HEK293 (cell line): ENCODE results near the gene ADH4.

Experiments used
- CTCF ChIA-PET: fragments of 350-600 bp; formaldehyde crosslinking; extraction: SDS; loops from one replicate; lab custom pipeline; 2021; ENCODE audit warnings: antibody characterized with exemption; lab: Yijun Ruan, JAX
- POLR2A ChIA-PET: fragments of 300-600 bp; formaldehyde crosslinking; extraction: SDS; loops from one replicate; lab custom pipeline; 2020; ENCODE audit warnings: antibody characterized with exemption, inconsistent platforms; lab: Yijun Ruan, JAX
- H3K27ac ChIP-seq: fragments of 200-500 bp; sonication (Bioruptor generic); 2 replicates; pipeline ENCODE4 v1.5.1; 2014; ENCODE audit warnings: low read depth, low read length, control low read depth, inconsistent platforms; ENCODE audit errors: extremely low read depth
- H3K36me3 ChIP-seq, 2 experiments: fragments of 200-500 bp in 1 of 2; sonication (Bioruptor generic) in 1 of 2; 1 replicate in 1 of 2; 2 replicates in 1 of 2; pipeline ENCODE4 v1.5.1; 2014 to 2017; ENCODE audit warnings: inconsistent platforms in 2 of 2, low read length in 2 of 2; ENCODE audit not compliant: control insufficient read depth in 2 of 2, insufficient read depth in 1 of 2
- H3K4me1 ChIP-seq: fragments of 200-500 bp; sonication (Bioruptor generic); 2 replicates; pipeline ENCODE4 v1.5.1; 2014; ENCODE audit warnings: mild to moderate bottlenecking, low read length, inconsistent platforms; ENCODE audit not compliant: control insufficient read depth, insufficient read depth
- H3K4me3 ChIP-seq: 2 replicates; pipeline ENCODE4 v1.5.1; 2011; ENCODE audit warnings: low read depth, mild to moderate bottlenecking, control low read depth, low read length, moderate library complexity
- H3K9me3 ChIP-seq: fragments of 200-500 bp; sonication (Bioruptor generic); 2 replicates; pipeline ENCODE4 v1.5.1; 2014; ENCODE audit warnings: low read depth, low read length, inconsistent platforms; ENCODE audit not compliant: control insufficient read depth, insufficient read depth
- HOXC10 ChIP-seq: sonication (generic); formaldehyde crosslinking; IDR thresholded peaks from 2 replicates; pipeline ENCODE4 v1.8.1; 2023; ENCODE audit warnings: mild to moderate bottlenecking, missing genetic modification reagents
- PATZ1 ChIP-seq: fragments of 450-650 bp; formaldehyde crosslinking; IDR thresholded peaks from 2 replicates; pipeline ENCODE4 v1.5.1; 2016; ENCODE audit warnings: missing biosample characterization, missing genetic modification characterization
- SCRT1 ChIP-seq: fragments of 450-650 bp; formaldehyde crosslinking; IDR thresholded peaks from 2 replicates; pipeline ENCODE4 v1.5.1; 2016; ENCODE audit warnings: missing biosample characterization, missing genetic modification characterization, borderline replicate concordance
- TRIM28 ChIP-seq: IDR thresholded peaks from 2 replicates; pipeline ENCODE4 v1.6.1; 2011; ENCODE audit warnings: low read length, control low read depth, borderline replicate concordance
- ZIC2 ChIP-seq: fragments of 450-650 bp; formaldehyde crosslinking; IDR thresholded peaks from 2 replicates; pipeline ENCODE4 v1.5.1; 2016; ENCODE audit warnings: missing biosample characterization, missing genetic modification characterization
- ZNF24 ChIP-seq: fragments of 450-650 bp; formaldehyde crosslinking; IDR thresholded peaks from 2 replicates; pipeline ENCODE4 v1.5.1; 2016; ENCODE audit warnings: missing biosample characterization, missing genetic modification characterization
- ZNF280C ChIP-seq: fragments of 450-650 bp; formaldehyde crosslinking; IDR thresholded peaks from 2 replicates; pipeline ENCODE4 v1.5.1; 2016; ENCODE audit warnings: missing biosample characterization, missing genetic modification characterization
- ZNF37A ChIP-seq: fragments of 450-650 bp; IDR thresholded peaks from 2 replicates; pipeline ENCODE4 v1.5.1; 2018; ENCODE audit warnings: missing biosample characterization, missing genetic modification characterization
- ZNF521 ChIP-seq: fragments of 450-650 bp; formaldehyde crosslinking; IDR thresholded peaks from 2 replicates; pipeline ENCODE4 v1.5.1; 2017; ENCODE audit warnings: missing biosample characterization, mild to moderate bottlenecking, missing genetic modification characterization
- ZNF558 ChIP-seq: fragments of 450-650 bp; formaldehyde crosslinking; IDR thresholded peaks from 2 replicates; pipeline ENCODE4 v1.5.1; 2016; ENCODE audit warnings: missing biosample characterization, missing genetic modification characterization
- ZNF596 ChIP-seq: fragments of 450-650 bp; IDR thresholded peaks from 2 replicates; pipeline ENCODE4 v1.5.0; 2018; ENCODE audit warnings: missing biosample characterization, mild to moderate bottlenecking, missing genetic modification characterization, moderate library complexity
- TF ChIP-seq, protein P1 (sequence below): IDR thresholded peaks from 2 replicates; pipeline ENCODE4 v1.6.1; 2011; ENCODE audit warnings: mild to moderate bottlenecking, low read depth, low read length, borderline replicate concordance
- TF ChIP-seq, protein P2 (sequence below): fragments of 450-650 bp; formaldehyde crosslinking; IDR thresholded peaks from 2 replicates; pipeline ENCODE4 v1.5.1; 2016; ENCODE audit warnings: missing biosample characterization, missing genetic modification characterization
- TF ChIP-seq, protein P3 (sequence below): fragments of 450-650 bp; formaldehyde crosslinking; IDR thresholded peaks from 2 replicates; pipeline ENCODE4 v1.5.1; 2016; ENCODE audit warnings: missing biosample characterization, missing genetic modification characterization
- TF ChIP-seq, protein P4 (sequence below): fragments of 450-650 bp; formaldehyde crosslinking; IDR thresholded peaks from 2 replicates; pipeline ENCODE4 v1.5.1; 2016; ENCODE audit warnings: missing biosample characterization, missing genetic modification characterization
- TF ChIP-seq, protein P5 (sequence below): fragments of 450-650 bp; formaldehyde crosslinking; conservative IDR thresholded peaks from 2 replicates; pipeline ENCODE4 v1.5.1; 2016; ENCODE audit warnings: low read depth, missing biosample characterization, missing genetic modification characterization

The ADH4 gene

GRCh38 chr4:99126376-99126775, 17.7 kb downstream of the ADH4 start:
- H3K9me3 ChIP-seq: no peaks in the 10 kb centered on the region
- no peak overlapping the region for H3K4me3 ChIP-seq
- H3K4me1 ChIP-seq: no peaks in the 10 kb centered on the region
- TF ChIP-seq, protein P1, sequence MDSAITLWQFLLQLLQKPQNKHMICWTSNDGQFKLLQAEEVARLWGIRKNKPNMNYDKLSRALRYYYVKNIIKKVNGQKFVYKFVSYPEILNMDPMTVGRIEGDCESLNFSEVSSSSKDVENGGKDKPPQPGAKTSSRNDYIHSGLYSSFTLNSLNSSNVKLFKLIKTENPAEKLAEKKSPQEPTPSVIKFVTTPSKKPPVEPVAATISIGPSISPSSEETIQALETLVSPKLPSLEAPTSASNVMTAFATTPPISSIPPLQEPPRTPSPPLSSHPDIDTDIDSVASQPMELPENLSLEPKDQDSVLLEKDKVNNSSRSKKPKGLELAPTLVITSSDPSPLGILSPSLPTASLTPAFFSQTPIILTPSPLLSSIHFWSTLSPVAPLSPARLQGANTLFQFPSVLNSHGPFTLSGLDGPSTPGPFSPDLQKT: no peak
- TF ChIP-seq ZIC2 (tag by site-specific recombination): no peak
- TF ChIP-seq SCRT1 (tag by site-specific recombination): no peak
- TF ChIP-seq TRIM28: no peak
- TF ChIP-seq, protein P2, sequence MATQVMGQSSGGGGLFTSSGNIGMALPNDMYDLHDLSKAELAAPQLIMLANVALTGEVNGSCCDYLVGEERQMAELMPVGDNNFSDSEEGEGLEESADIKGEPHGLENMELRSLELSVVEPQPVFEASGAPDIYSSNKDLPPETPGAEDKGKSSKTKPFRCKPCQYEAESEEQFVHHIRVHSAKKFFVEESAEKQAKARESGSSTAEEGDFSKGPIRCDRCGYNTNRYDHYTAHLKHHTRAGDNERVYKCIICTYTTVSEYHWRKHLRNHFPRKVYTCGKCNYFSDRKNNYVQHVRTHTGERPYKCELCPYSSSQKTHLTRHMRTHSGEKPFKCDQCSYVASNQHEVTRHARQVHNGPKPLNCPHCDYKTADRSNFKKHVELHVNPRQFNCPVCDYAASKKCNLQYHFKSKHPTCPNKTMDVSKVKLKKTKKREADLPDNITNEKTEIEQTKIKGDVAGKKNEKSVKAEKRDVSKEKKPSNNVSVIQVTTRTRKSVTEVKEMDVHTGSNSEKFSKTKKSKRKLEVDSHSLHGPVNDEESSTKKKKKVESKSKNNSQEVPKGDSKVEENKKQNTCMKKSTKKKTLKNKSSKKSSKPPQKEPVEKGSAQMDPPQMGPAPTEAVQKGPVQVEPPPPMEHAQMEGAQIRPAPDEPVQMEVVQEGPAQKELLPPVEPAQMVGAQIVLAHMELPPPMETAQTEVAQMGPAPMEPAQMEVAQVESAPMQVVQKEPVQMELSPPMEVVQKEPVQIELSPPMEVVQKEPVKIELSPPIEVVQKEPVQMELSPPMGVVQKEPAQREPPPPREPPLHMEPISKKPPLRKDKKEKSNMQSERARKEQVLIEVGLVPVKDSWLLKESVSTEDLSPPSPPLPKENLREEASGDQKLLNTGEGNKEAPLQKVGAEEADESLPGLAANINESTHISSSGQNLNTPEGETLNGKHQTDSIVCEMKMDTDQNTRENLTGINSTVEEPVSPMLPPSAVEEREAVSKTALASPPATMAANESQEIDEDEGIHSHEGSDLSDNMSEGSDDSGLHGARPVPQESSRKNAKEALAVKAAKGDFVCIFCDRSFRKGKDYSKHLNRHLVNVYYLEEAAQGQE (tag by site-specific recombination): no peak
- TF ChIP-seq, protein P3, sequence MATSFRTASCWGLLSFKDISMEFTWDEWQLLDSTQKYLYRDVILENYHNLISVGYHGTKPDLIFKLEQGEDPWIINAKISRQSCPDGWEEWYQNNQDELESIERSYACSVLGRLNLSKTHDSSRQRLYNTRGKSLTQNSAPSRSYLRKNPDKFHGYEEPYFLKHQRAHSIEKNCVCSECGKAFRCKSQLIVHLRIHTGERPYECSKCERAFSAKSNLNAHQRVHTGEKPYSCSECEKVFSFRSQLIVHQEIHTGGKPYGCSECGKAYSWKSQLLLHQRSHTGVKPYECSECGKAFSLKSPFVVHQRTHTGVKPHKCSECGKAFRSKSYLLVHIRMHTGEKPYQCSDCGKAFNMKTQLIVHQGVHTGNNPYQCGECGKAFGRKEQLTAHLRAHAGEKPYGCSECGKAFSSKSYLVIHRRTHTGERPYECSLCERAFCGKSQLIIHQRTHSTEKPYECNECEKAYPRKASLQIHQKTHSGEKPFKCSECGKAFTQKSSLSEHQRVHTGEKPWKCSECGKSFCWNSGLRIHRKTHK (tag by site-specific recombination): no peak
- TF ChIP-seq, protein P4, sequence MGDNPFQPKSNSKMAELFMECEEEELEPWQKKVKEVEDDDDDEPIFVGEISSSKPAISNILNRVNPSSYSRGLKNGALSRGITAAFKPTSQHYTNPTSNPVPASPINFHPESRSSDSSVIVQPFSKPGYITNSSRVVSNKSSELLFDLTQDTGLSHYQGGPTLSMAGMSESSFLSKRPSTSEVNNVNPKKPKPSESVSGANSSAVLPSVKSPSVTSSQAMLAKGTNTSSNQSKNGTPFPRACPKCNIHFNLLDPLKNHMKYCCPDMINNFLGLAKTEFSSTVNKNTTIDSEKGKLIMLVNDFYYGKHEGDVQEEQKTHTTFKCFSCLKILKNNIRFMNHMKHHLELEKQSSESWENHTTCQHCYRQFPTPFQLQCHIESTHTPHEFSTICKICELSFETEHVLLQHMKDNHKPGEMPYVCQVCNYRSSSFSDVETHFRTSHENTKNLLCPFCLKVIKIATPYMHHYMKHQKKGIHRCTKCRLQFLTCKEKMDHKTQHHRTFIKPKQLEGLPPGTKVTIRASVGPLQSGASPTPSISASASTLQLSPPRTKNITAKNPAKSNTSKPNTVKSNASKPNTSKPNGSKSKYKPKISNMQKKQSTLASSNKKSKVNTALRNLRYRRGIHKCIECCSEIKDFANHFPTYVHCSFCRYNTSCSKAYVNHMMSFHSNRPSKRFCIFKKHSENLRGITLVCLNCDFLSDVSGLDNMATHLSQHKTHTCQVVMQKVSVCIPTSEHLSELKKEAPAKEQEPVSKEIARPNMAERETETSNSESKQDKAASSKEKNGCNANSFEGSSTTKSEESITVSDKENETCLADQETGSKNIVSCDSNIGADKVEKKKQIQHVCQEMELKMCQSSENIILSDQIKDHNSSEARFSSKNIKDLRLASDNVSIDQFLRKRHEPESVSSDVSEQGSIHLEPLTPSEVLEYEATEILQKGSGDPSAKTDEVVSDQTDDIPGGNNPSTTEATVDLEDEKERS (tag by site-specific recombination): no peak
- TF ChIP-seq ZNF24: no peak
- no peak for TF ChIP-seq ZNF521 (tag by site-specific recombination)
- TF ChIP-seq ZNF280C (tag by site-specific recombination): no peak
- TF ChIP-seq ZNF558: no peak
- no peak for TF ChIP-seq ZNF37A (tag by site-specific recombination)
- no peak for TF ChIP-seq ZNF596 (tag by site-specific recombination)
- TF ChIP-seq, protein P5, sequence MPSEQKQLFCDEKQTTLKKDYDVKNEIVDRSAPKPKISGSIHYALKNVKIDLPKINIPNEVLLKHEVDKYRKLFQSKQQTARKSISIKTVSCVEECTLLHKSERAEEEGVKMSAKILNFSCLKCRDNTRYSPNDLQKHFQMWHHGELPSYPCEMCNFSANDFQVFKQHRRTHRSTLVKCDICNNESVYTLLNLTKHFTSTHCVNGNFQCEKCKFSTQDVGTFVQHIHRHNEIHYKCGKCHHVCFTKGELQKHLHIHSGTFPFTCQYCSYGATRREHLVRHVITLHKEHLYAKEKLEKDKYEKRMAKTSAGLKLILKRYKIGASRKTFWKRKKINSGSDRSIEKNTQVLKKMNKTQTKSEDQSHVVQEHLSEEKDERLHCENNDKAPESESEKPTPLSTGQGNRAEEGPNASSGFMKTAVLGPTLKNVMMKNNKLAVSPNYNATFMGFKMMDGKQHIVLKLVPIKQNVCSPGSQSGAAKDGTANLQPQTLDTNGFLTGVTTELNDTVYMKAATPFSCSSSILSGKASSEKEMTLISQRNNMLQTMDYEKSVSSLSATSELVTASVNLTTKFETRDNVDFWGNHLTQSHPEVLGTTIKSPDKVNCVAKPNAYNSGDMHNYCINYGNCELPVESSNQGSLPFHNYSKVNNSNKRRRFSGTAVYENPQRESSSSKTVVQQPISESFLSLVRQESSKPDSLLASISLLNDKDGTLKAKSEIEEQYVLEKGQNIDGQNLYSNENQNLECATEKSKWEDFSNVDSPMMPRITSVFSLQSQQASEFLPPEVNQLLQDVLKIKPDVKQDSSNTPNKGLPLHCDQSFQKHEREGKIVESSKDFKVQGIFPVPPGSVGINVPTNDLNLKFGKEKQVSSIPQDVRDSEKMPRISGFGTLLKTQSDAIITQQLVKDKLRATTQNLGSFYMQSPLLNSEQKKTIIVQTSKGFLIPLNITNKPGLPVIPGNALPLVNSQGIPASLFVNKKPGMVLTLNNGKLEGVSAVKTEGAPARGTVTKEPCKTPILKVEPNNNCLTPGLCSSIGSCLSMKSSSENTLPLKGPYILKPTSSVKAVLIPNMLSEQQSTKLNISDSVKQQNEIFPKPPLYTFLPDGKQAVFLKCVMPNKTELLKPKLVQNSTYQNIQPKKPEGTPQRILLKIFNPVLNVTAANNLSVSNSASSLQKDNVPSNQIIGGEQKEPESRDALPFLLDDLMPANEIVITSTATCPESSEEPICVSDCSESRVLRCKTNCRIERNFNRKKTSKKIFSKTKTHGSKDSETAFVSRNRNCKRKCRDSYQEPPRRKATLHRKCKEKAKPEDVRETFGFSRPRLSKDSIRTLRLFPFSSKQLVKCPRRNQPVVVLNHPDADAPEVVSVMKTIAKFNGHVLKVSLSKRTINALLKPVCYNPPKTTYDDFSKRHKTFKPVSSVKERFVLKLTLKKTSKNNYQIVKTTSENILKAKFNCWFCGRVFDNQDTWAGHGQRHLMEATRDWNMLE (tag by site-specific recombination): no peak
- no peak for TF ChIP-seq PATZ1 (tag by site-specific recombination)
- no peak for TF ChIP-seq HOXC10
- H3K27ac ChIP-seq: no peak overlapping the region
- POLR2A ChIA-PET: no interaction called here
- no peaks in the 10 kb centered on the region for H3K36me3 ChIP-seq
- CTCF ChIA-PET: no interaction called here
